ENCODE data around the gene GHRL.

The GHRL gene

GRCh38 chr3:10280571-10280970 is 12.2 kb downstream of the GHRL start:
- DNase-seq, result no peak

GRCh38 chr3:10280177-10280529 is 12.6 kb downstream of the GHRL start:
- peaks cover 0 to 21% (median 8%) of the 10 kb centered on the region in 4 experiments for H3K4me1 ChIP-seq (ENCODE audit: control extremely low read depth in 1 of 4, control insufficient read depth in 4 of 4, insufficient read depth in 4 of 4, low read length in 3 of 4)
- no peaks in the 10 kb centered on the region for H3K9me3 ChIP-seq (ENCODE audit: control extremely low read depth in 1 of 5, control insufficient read depth in 4 of 5, insufficient read depth in 2 of 5, low read depth in 1 of 5, low read length in 4 of 5)
- H3K27ac ChIP-seq (ENCODE audit: insufficient read depth in 1 of 2, low read depth in 1 of 2, low read length in 2 of 2, poor library complexity in 1 of 2, severe bottlenecking in 2 of 2), result no peak overlapping the region
- H3K27me3 ChIP-seq (replicated peaks in 2 of 5; ENCODE audit: control insufficient read depth in 4 of 5, insufficient read depth in 5 of 5, low read length in 4 of 5), result no peaks in the 10 kb centered on the region
- WGBS (ENCODE audit: insufficient coverage), result 85% methylated on average over 4 of the region's 5 CpGs
- POLR2A ChIA-PET, result no interaction called here
- peaks cover 18 to 78% (median 43%) of the 10 kb centered on the region in 4 experiments for H3K36me3 ChIP-seq (ENCODE audit: control insufficient read depth in 4 of 4, insufficient read depth in 4 of 4, low read length in 3 of 4)
- CTCF ChIA-PET, result interaction anchor here (0.6 to 2.2 kb wide), 5 partner anchors 10 to 547 kb away, joined by 3 to 6 read pairs (median 3); no protein-coding TSS in a partner anchor
- no peak for DNase-seq
- no peak overlapping the region for H3K4me3 ChIP-seq (ENCODE audit: control insufficient read depth in 1 of 7, extremely low read depth in 1 of 7, insufficient read depth in 4 of 7, low read depth in 2 of 7, low read length in 6 of 7)

More at GRCh38 chr3:10280571-10280970, 12.2 kb downstream of the GHRL start:
- 80% methylated on average over 3 of the region's 6 CpGs for WGBS (ENCODE audit: insufficient coverage)
- no peaks in the 10 kb centered on the region for H3K9me3 ChIP-seq (ENCODE audit: control extremely low read depth in 1 of 5, control insufficient read depth in 4 of 5, insufficient read depth in 2 of 5, low read depth in 1 of 5, low read length in 4 of 5)
- ChIA-PET CTCF (interaction anchor here (0.6 to 2.2 kb wide), 5 partner anchors 10 to 547 kb away, joined by 3 to 6 read pairs (median 3); no protein-coding TSS in a partner anchor), POLR2A (no interaction called here)
- no peak overlapping the region for H3K27ac ChIP-seq (ENCODE audit: insufficient read depth in 1 of 2, low read depth in 1 of 2, low read length in 2 of 2, poor library complexity in 1 of 2, severe bottlenecking in 2 of 2)
- H3K27me3 ChIP-seq (replicated peaks in 2 of 5; ENCODE audit: control insufficient read depth in 4 of 5, insufficient read depth in 5 of 5, low read length in 4 of 5), result no peaks in the 10 kb centered on the region
- H3K36me3 ChIP-seq (ENCODE audit: control insufficient read depth in 4 of 4, insufficient read depth in 4 of 4, low read length in 3 of 4), result peaks cover 18 to 82% (median 43%) of the 10 kb centered on the region in 4 experiments
- peaks cover 0 to 24% (median 8%) of the 10 kb centered on the region in 4 experiments for H3K4me1 ChIP-seq (ENCODE audit: control extremely low read depth in 1 of 4, control insufficient read depth in 4 of 4, insufficient read depth in 4 of 4, low read length in 3 of 4)
- H3K4me3 ChIP-seq (ENCODE audit: control insufficient read depth in 1 of 7, extremely low read depth in 1 of 7, insufficient read depth in 4 of 7, low read depth in 2 of 7, low read length in 6 of 7), result no peak overlapping the region

DNA sequence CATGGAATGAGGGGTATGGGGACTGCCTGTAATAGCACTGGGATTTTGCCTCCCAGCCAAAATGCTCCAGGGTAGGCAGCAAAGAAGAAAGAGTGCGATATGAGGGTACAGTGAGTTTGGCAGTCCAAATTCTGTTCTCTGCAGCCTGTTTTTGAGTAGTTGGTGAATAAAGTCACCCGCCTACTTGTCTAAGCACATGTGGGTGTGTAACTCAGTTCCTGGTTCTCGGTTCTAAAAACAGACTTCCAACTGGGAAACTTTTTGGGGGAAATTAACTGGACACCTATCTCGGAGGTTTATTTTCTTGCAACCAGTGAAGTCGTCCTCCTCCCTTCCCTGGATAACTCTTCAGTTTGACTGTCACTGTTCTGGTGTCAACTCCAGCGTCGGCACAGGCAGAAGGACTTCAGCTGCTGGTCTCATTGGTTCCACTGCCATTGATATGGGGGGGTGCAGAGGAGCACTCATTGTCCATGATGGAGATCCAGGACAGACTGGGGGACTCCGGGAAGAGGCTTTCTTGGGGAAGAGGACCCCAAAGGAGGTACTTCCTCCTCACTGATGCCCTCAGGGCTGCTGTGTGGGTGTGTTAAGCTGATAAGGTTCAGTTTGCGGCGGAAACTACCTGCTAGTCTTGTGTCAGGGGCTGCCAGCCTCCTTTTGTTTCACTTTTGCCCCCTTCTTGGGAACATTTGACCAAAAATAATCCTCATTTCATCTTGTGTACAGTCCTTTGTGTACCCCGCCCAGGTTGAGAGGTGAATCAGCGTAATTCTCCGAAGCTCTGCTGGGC is 13.2 kb downstream of the GHRL start:
- POLR2A ChIA-PET, result no interaction called here
- 90% methylated on average over 11 of the region's 13 CpGs for WGBS (ENCODE audit: insufficient coverage)
- Histone ChIP-seq H3K27me3 (replicated peaks in 2 of 5; ENCODE audit: control insufficient read depth in 4 of 5, insufficient read depth in 5 of 5, low read length in 4 of 5) (no peaks in the 10 kb centered on the region), H3K27ac (ENCODE audit: insufficient read depth in 1 of 2, low read depth in 1 of 2, low read length in 2 of 2, poor library complexity in 1 of 2, severe bottlenecking in 2 of 2) (no peak overlapping the region), H3K9me3 (ENCODE audit: control extremely low read depth in 1 of 5, control insufficient read depth in 4 of 5, insufficient read depth in 2 of 5, low read depth in 1 of 5, low read length in 4 of 5) (no peaks in the 10 kb centered on the region), H3K4me1 (ENCODE audit: control extremely low read depth in 1 of 4, control insufficient read depth in 4 of 4, insufficient read depth in 4 of 4, low read length in 3 of 4) (peaks cover 2 to 16% (median 7%) of the 10 kb centered on the region in 4 experiments), H3K36me3 (ENCODE audit: control insufficient read depth in 4 of 4, insufficient read depth in 4 of 4, low read length in 3 of 4) (peaks cover 18 to 76% (median 43%) of the 10 kb centered on the region in 4 experiments), H3K4me3 (ENCODE audit: control insufficient read depth in 1 of 7, extremely low read depth in 1 of 7, insufficient read depth in 4 of 7, low read depth in 2 of 7, low read length in 6 of 7) (no peak overlapping the region)
- CTCF ChIA-PET, result interaction anchor here (0.8 to 2.2 kb wide), 3 partner anchors 11 to 547 kb away, joined by 3 to 6 read pairs (median 3); no protein-coding TSS in a partner anchor
- no peak for DNase-seq

- ChIA-PET CTCF (no interaction called here), POLR2A (no interaction called here)
- H3K27me3 ChIP-seq (replicated peaks in 2 of 5; ENCODE audit: control insufficient read depth in 4 of 5, insufficient read depth in 5 of 5, low read length in 4 of 5), result no peaks in the 10 kb centered on the region
- H3K36me3 ChIP-seq (ENCODE audit: control insufficient read depth in 4 of 4, insufficient read depth in 4 of 4, low read length in 3 of 4), result peaks cover 18 to 66% (median 42%) of the 10 kb centered on the region in 4 experiments
- peaks cover 9 to 16% (median 12%) of the 10 kb centered on the region in 4 experiments for H3K4me1 ChIP-seq (ENCODE audit: control extremely low read depth in 1 of 4, control insufficient read depth in 4 of 4, insufficient read depth in 4 of 4, low read length in 3 of 4)
- no peak overlapping the region for H3K4me3 ChIP-seq (ENCODE audit: control insufficient read depth in 1 of 7, extremely low read depth in 1 of 7, insufficient read depth in 4 of 7, low read depth in 2 of 7, low read length in 6 of 7)
- no peaks in the 10 kb centered on the region for H3K9me3 ChIP-seq (ENCODE audit: control extremely low read depth in 1 of 5, control insufficient read depth in 4 of 5, insufficient read depth in 2 of 5, low read depth in 1 of 5, low read length in 4 of 5)
- H3K27ac ChIP-seq (ENCODE audit: insufficient read depth in 1 of 2, low read depth in 1 of 2, low read length in 2 of 2, poor library complexity in 1 of 2, severe bottlenecking in 2 of 2), result no peak overlapping the region
- WGBS (ENCODE audit: insufficient coverage), result 100% methylated on average over 1 of the region's 1 CpG
- no peak for DNase-seq
Measured at GRCh38 chr3:10278501-10278900, 14.2 kb downstream of the GHRL start.

GRCh38 chr3:10277115-10277625 is 15.6 kb downstream of the GHRL start:
- CTCF ChIA-PET, result interaction anchor here (0.6 kb wide), 1 partner anchor 41 kb away, joined by 3 read pairs; no protein-coding TSS in a partner anchor
- no peak for DNase-seq
- Histone ChIP-seq H3K27me3 (replicated peaks in 2 of 5; ENCODE audit: control insufficient read depth in 4 of 5, insufficient read depth in 5 of 5, low read length in 4 of 5) (no peaks in the 10 kb centered on the region), H3K27ac (ENCODE audit: insufficient read depth in 1 of 2, low read depth in 1 of 2, low read length in 2 of 2, poor library complexity in 1 of 2, severe bottlenecking in 2 of 2) (no peak overlapping the region), H3K4me1 (ENCODE audit: control extremely low read depth in 1 of 4, control insufficient read depth in 4 of 4, insufficient read depth in 4 of 4, low read length in 3 of 4) (peaks cover 13 to 21% (median 19%) of the 10 kb centered on the region in 4 experiments), H3K36me3 (ENCODE audit: control insufficient read depth in 4 of 4, insufficient read depth in 4 of 4, low read length in 3 of 4) (peaks cover 15 to 60% (median 39%) of the 10 kb centered on the region in 4 experiments), H3K4me3 (ENCODE audit: control insufficient read depth in 1 of 7, extremely low read depth in 1 of 7, insufficient read depth in 4 of 7, low read depth in 2 of 7, low read length in 6 of 7) (no peak overlapping the region), H3K9me3 (ENCODE audit: control extremely low read depth in 1 of 5, control insufficient read depth in 4 of 5, insufficient read depth in 2 of 5, low read depth in 1 of 5, low read length in 4 of 5) (no peaks in the 10 kb centered on the region)
- 97% methylated on average over 3 of the region's 3 CpGs for WGBS (ENCODE audit: insufficient coverage)
- POLR2A ChIA-PET, result no interaction called here

- Histone ChIP-seq H3K9me3 (ENCODE audit: control extremely low read depth in 1 of 5, control insufficient read depth in 4 of 5, insufficient read depth in 2 of 5, low read depth in 1 of 5, low read length in 4 of 5) (no peaks in the 10 kb centered on the region), H3K4me1 (ENCODE audit: control extremely low read depth in 1 of 4, control insufficient read depth in 4 of 4, insufficient read depth in 4 of 4, low read length in 3 of 4) (peaks cover 13 to 21% (median 19%) of the 10 kb centered on the region in 4 experiments), H3K27ac (ENCODE audit: insufficient read depth in 1 of 2, low read depth in 1 of 2, low read length in 2 of 2, poor library complexity in 1 of 2, severe bottlenecking in 2 of 2) (no peak overlapping the region), H3K4me3 (ENCODE audit: control insufficient read depth in 1 of 7, extremely low read depth in 1 of 7, insufficient read depth in 4 of 7, low read depth in 2 of 7, low read length in 6 of 7) (peak overlapping the region in 1 of 7 experiments; percentile 15), H3K36me3 (ENCODE audit: control insufficient read depth in 4 of 4, insufficient read depth in 4 of 4, low read length in 3 of 4) (peaks cover 17 to 64% (median 48%) of the 10 kb centered on the region in 4 experiments), H3K27me3 (replicated peaks in 2 of 5; ENCODE audit: control insufficient read depth in 4 of 5, insufficient read depth in 5 of 5, low read length in 4 of 5) (no peaks in the 10 kb centered on the region)
- ChIA-PET CTCF (interaction anchor here (1.0 to 3.6 kb wide), 4 partner anchors 10 to 20 kb away, joined by 3 to 27 read pairs (median 10); no protein-coding TSS in a partner anchor), POLR2A (interaction anchor here (1.5 kb wide), 1 partner anchor 9 kb away, joined by 6 read pairs; no protein-coding TSS in a partner anchor)
- no peak for DNase-seq
- WGBS (ENCODE audit: insufficient coverage), result no CpG with 5 or more reads among the region's 1 CpG
Measured at GRCh38 chr3:10274601-10275000, 18.1 kb downstream of the GHRL start.

Measured in common myeloid progenitor, CD34-positive (primary cell).